Activated B cell treated with CpG ODN at 0.5 μM for 24 hours (primary cell): ENCODE results near the gene STPG2. TPM values are rescaled to one million over a fixed set of nuclear protein-coding genes. Genes with fewer than 3 reads are reported as not detected.
"Not testable (repeated sequence)": the region's sequence is repeated elsewhere in the genome, so short reads cannot be mapped to it uniquely, and the experiment has no call there.

ENCODE experiments used
- ATAC-seq: fragments of 200-7000 bp; cut with Tn5 transposase; one replicate; pipeline ENCODE4 v1.10.0; 2021; ENCODE audit warnings: low read depth, mild to moderate bottlenecking, moderate library complexity
- CTCF ChIA-PET: fragments of 350-600 bp; sonication (Branson Sonifier 250); formaldehyde crosslinking; loops from one replicate; lab custom pipeline; 2021; ENCODE audit warnings: antibody characterized with exemption; lab: Charles Lee
- POLR2A ChIA-PET: fragments of 350-600 bp; sonication (Branson Sonifier 250); formaldehyde crosslinking; loops from one replicate; lab custom pipeline; 2021; ENCODE audit warnings: antibody characterized with exemption; lab: Charles Lee
- DNase-seq: peaks from one replicate; pipeline ENCODE4 v3.0.0; 2022
- H3K27ac Mint-ChIP-seq: one replicate; pipeline ENCODE4 v1.8.0; 2020; ENCODE audit warnings: mixed read lengths
- H3K27me3 Mint-ChIP-seq: one replicate; pipeline ENCODE4 v1.8.0; 2021; ENCODE audit warnings: mixed read lengths
- H3K36me3 Mint-ChIP-seq: one replicate; pipeline ENCODE4 v1.8.0; 2021; ENCODE audit warnings: low read depth, mixed read lengths
- H3K4me1 Mint-ChIP-seq: one replicate; pipeline ENCODE4 v1.8.0; 2021; ENCODE audit warnings: mixed read lengths
- H3K4me3 Mint-ChIP-seq: one replicate; pipeline ENCODE4 v1.8.0; 2020; ENCODE audit warnings: mild to moderate bottlenecking, mixed read lengths
- H3K9me3 Mint-ChIP-seq: one replicate; pipeline ENCODE4 v1.8.0; 2020; ENCODE audit warnings: mixed read lengths
- CTCF ChIP-seq: fragments of 200-600 bp; IDR thresholded peaks from one replicate; pipeline ENCODE4 v1.8.0; 2022; ENCODE audit warnings: antibody characterized with exemption, mild to moderate bottlenecking
- intact Hi-C: fragments of 100-400 bp; cut with micrococcal nuclease; formaldehyde crosslinking; loops from one replicate; pipeline ENCODE4 v1.15.1; 2024
- total RNA-seq: library from RNA; stranded (reverse); gene quantifications from 2 replicates; pipeline ENCODE4 v1.2.3, GENCODE V29; 2022

Gene STPG2
- total RNA-seq, 1 donor from 2014 or later: 0.69 TPM

- intact Hi-C loops: no loop called here
- no peak for DNase-seq
- no peaks in the 10 kb centered on the region for H3K36me3 Mint-ChIP-seq
- H3K27ac Mint-ChIP-seq: no peak overlapping the region
- CTCF ChIA-PET: no interaction called here
- no peak for TF ChIP-seq CTCF
- no peaks in the 10 kb centered on the region for H3K4me1 Mint-ChIP-seq
- no peak for ATAC-seq
- H3K9me3 Mint-ChIP-seq: peaks cover 2% of the 10 kb centered on the region
- POLR2A ChIA-PET: no interaction called here
- no peaks in the 10 kb centered on the region for H3K27me3 Mint-ChIP-seq
- H3K4me3 Mint-ChIP-seq: no peak overlapping the region
These were observed 231.9 kb downstream of the STPG2 start for GRCh38 chr4:97911236-97911906.

GRCh38 chr4:97910005-97910404, 233.3 kb downstream of the STPG2 start:
- H3K9me3 Mint-ChIP-seq: peaks cover 2% of the 10 kb centered on the region
- ATAC-seq: no peak
- H3K27me3 Mint-ChIP-seq: no peaks in the 10 kb centered on the region
- TF ChIP-seq CTCF: no peak
- H3K36me3 Mint-ChIP-seq: no peaks in the 10 kb centered on the region
- H3K4me3 Mint-ChIP-seq: no peak overlapping the region
- CTCF ChIA-PET: no interaction called here
- intact Hi-C loops: no loop called here
- no peak overlapping the region for H3K27ac Mint-ChIP-seq
- DNase-seq: no peak
- no peaks in the 10 kb centered on the region for H3K4me1 Mint-ChIP-seq
- POLR2A ChIA-PET: no interaction called here

- POLR2A ChIA-PET, intact Hi-C loops, H3K27me3 Mint-ChIP-seq, DNase-seq, H3K36me3 Mint-ChIP-seq, H3K4me1 Mint-ChIP-seq, CTCF ChIA-PET, H3K4me3 Mint-ChIP-seq, ATAC-seq, H3K27ac Mint-ChIP-seq: not testable (repeated sequence)
- peaks cover 10% of the 10 kb centered on the region for H3K9me3 Mint-ChIP-seq
These were observed 239.7 kb downstream of the STPG2 start for GRCh38 chr4:97903436-97904189.

- Mint-ChIP-seq H3K27ac (no peak overlapping the region), H3K4me3 (no peak overlapping the region), H3K27me3 (no peaks in the 10 kb centered on the region), H3K9me3 (peaks cover 16% of the 10 kb centered on the region), H3K4me1 (no peaks in the 10 kb centered on the region), H3K36me3 (no peaks in the 10 kb centered on the region)
- ATAC-seq (no peak), DNase-seq (no peak)
- intact Hi-C loops: no loop called here
- no peak for TF ChIP-seq CTCF
- ChIA-PET POLR2A (no interaction called here), CTCF (no interaction called here)
These were observed 243.0 kb downstream of the STPG2 start for GRCh38 chr4:97900229-97900628.

GRCh38 chr4:97892592-97893266, 250.5 kb downstream of the STPG2 start:
- intact Hi-C loops: no loop called here
- H3K36me3 Mint-ChIP-seq: no peaks in the 10 kb centered on the region
- no peaks in the 10 kb centered on the region for H3K4me1 Mint-ChIP-seq
- ChIA-PET POLR2A (no interaction called here), CTCF (no interaction called here)
- no peak overlapping the region for H3K4me3 Mint-ChIP-seq
- ATAC-seq (no peak), DNase-seq (no peak)
- no peak overlapping the region for H3K27ac Mint-ChIP-seq
- no peaks in the 10 kb centered on the region for H3K27me3 Mint-ChIP-seq
- H3K9me3 Mint-ChIP-seq: peaks cover 5% of the 10 kb centered on the region
- TF ChIP-seq CTCF: no peak
